ENCODE measurements around the gene EGFL7. TPM values are rescaled to one million over a fixed set of nuclear protein-coding genes. Genes with fewer than 3 reads are reported as not detected.

EGFL7 gene
- total RNA-seq, 5 donors from 2014 or later (not counting 1 experiment from before 2014, with no cell fraction given) = 0.43 to 1.9 (median 1.1) TPM

- Histone ChIP-seq H3K4me1 (ENCODE audit: control insufficient read depth in 1 of 2, extremely low read depth in 1 of 2, insufficient read depth in 2 of 2, low read length in 2 of 2) (peaks cover 3 to 44% of the 10 kb centered on the region in 2 experiments), H3K27ac (ENCODE audit: low read length) (no peak overlapping the region), H3K4me3 (ENCODE audit: control insufficient read depth in 1 of 2, extremely low read depth in 1 of 2, low read length in 1 of 2) (no peak overlapping the region), H3K36me3 (ENCODE audit: control insufficient read depth in 2 of 2, extremely low read depth in 1 of 2, insufficient read depth in 1 of 2, low read length in 1 of 2) (no peaks in the 10 kb centered on the region), H3K27me3 (replicated peaks in 1 of 2; ENCODE audit: control insufficient read depth in 2 of 2, extremely low read depth in 1 of 2, insufficient read depth in 2 of 2, low read length in 1 of 2) (peaks cover 0 to 62% of the 10 kb centered on the region in 2 experiments), H3K9me3 (no peaks in the 10 kb centered on the region)
- Mint-ChIP-seq H3K9me3 (no peaks in the 10 kb centered on the region), H3K4me3 (no peak overlapping the region), H3K27ac (no peak overlapping the region), H3K27me3 (peaks cover 0 to 10% of the 10 kb centered on the region in 2 donors), H3K4me1 (peaks cover 0 to 14% (median 0%) of the 10 kb centered on the region in 3 donors), H3K36me3 (no peaks in the 10 kb centered on the region)
- WGBS (ENCODE audit: insufficient coverage) = 72% methylated on average over 23 of the region's 34 CpGs
- DNase-seq (no peak), ATAC-seq (replicated peaks in 1 of 4) (no peak)
- ChIA-PET CTCF (no interaction called here), POLR2A (no interaction called here)
Measured at GRCh38 chr9:136621019-136621733, 41.5 kb upstream of the EGFL7 start.

GRCh38 chr9:136621734-136622093 lies 41.0 kb upstream of the EGFL7 start:
- no peak overlapping the region for H3K27ac Mint-ChIP-seq
- Histone ChIP-seq H3K4me3 (ENCODE audit: control insufficient read depth in 1 of 2, extremely low read depth in 1 of 2, low read length in 1 of 2) (no peak overlapping the region), H3K4me1 (ENCODE audit: control insufficient read depth in 1 of 2, extremely low read depth in 1 of 2, insufficient read depth in 2 of 2, low read length in 2 of 2) (peaks cover 3 to 44% of the 10 kb centered on the region in 2 experiments), H3K27ac (ENCODE audit: low read length) (no peak overlapping the region), H3K36me3 (ENCODE audit: control insufficient read depth in 2 of 2, extremely low read depth in 1 of 2, insufficient read depth in 1 of 2, low read length in 1 of 2) (no peaks in the 10 kb centered on the region), H3K27me3 (replicated peaks in 1 of 2; ENCODE audit: control insufficient read depth in 2 of 2, extremely low read depth in 1 of 2, insufficient read depth in 2 of 2, low read length in 1 of 2) (peaks cover 0 to 63% of the 10 kb centered on the region in 2 experiments), H3K9me3 (no peaks in the 10 kb centered on the region)
- H3K4me1 Mint-ChIP-seq = peaks cover 0 to 14% (median 0%) of the 10 kb centered on the region in 3 donors
- ATAC-seq (replicated peaks in 1 of 4) (no peak), DNase-seq (no peak)
- no CpG with 5 or more reads among the region's 10 CpGs for WGBS (ENCODE audit: insufficient coverage)
- no peaks in the 10 kb centered on the region for H3K9me3 Mint-ChIP-seq
- no peaks in the 10 kb centered on the region for H3K36me3 Mint-ChIP-seq
- CTCF ChIA-PET = no interaction called here
- no peak overlapping the region for H3K4me3 Mint-ChIP-seq
- POLR2A ChIA-PET = no interaction called here
- peaks cover 0 to 10% of the 10 kb centered on the region in 2 donors for H3K27me3 Mint-ChIP-seq

GRCh38 chr9:136622538-136622948 lies 40.2 kb upstream of the EGFL7 start:
- H3K27me3 ChIP-seq (replicated peaks in 1 of 2; ENCODE audit: control insufficient read depth in 2 of 2, extremely low read depth in 1 of 2, insufficient read depth in 2 of 2, low read length in 1 of 2) = peaks cover 0 to 71% of the 10 kb centered on the region in 2 experiments
- H3K36me3 ChIP-seq (ENCODE audit: control insufficient read depth in 2 of 2, extremely low read depth in 1 of 2, insufficient read depth in 1 of 2, low read length in 1 of 2) = peaks cover 0 to 2% of the 10 kb centered on the region in 2 donors
- H3K36me3 Mint-ChIP-seq = no peaks in the 10 kb centered on the region
- peaks cover 3 to 38% of the 10 kb centered on the region in 2 experiments for H3K4me1 ChIP-seq (ENCODE audit: control insufficient read depth in 1 of 2, extremely low read depth in 1 of 2, insufficient read depth in 2 of 2, low read length in 2 of 2)
- no peak overlapping the region for H3K4me3 Mint-ChIP-seq
- CTCF ChIA-PET = no interaction called here
- 74% methylated on average over 16 of the region's 16 CpGs for WGBS (ENCODE audit: insufficient coverage)
- peaks cover 0 to 12% (median 0%) of the 10 kb centered on the region in 3 donors for H3K4me1 Mint-ChIP-seq
- peaks cover 2 to 13% of the 10 kb centered on the region in 2 donors for H3K27me3 Mint-ChIP-seq
- no peak for ATAC-seq (replicated peaks in 1 of 4)
- no peak overlapping the region for H3K27ac Mint-ChIP-seq
- no peak overlapping the region for H3K27ac ChIP-seq (ENCODE audit: low read length)
- no peak for DNase-seq
- no peaks in the 10 kb centered on the region for H3K9me3 Mint-ChIP-seq
- H3K4me3 ChIP-seq (ENCODE audit: control insufficient read depth in 1 of 2, extremely low read depth in 1 of 2, low read length in 1 of 2) = no peak overlapping the region
- no peaks in the 10 kb centered on the region for H3K9me3 ChIP-seq
- POLR2A ChIA-PET = no interaction called here

GRCh38 chr9:136623016-136623841 lies 39.5 kb upstream of the EGFL7 start:
- Histone ChIP-seq H3K36me3 (ENCODE audit: control insufficient read depth in 2 of 2, extremely low read depth in 1 of 2, insufficient read depth in 1 of 2, low read length in 1 of 2) (peaks cover 0 to 3% of the 10 kb centered on the region in 2 donors), H3K4me1 (ENCODE audit: control insufficient read depth in 1 of 2, extremely low read depth in 1 of 2, insufficient read depth in 2 of 2, low read length in 2 of 2) (peaks cover 0 to 32% of the 10 kb centered on the region in 2 experiments), H3K27ac (ENCODE audit: low read length) (no peak overlapping the region), H3K4me3 (ENCODE audit: control insufficient read depth in 1 of 2, extremely low read depth in 1 of 2, low read length in 1 of 2) (no peak overlapping the region), H3K9me3 (no peaks in the 10 kb centered on the region), H3K27me3 (replicated peaks in 1 of 2; ENCODE audit: control insufficient read depth in 2 of 2, extremely low read depth in 1 of 2, insufficient read depth in 2 of 2, low read length in 1 of 2) (peaks cover 0 to 76% of the 10 kb centered on the region in 2 experiments)
- ChIA-PET CTCF (no interaction called here), POLR2A (no interaction called here)
- no peaks in the 10 kb centered on the region for H3K36me3 Mint-ChIP-seq
- 79% methylated on average over 17 of the region's 19 CpGs for WGBS (ENCODE audit: insufficient coverage)
- peaks cover 4 to 14% of the 10 kb centered on the region in 2 donors for H3K27me3 Mint-ChIP-seq
- H3K4me1 Mint-ChIP-seq = peaks cover 0 to 5% (median 0%) of the 10 kb centered on the region in 3 donors
- H3K9me3 Mint-ChIP-seq = no peaks in the 10 kb centered on the region
- H3K4me3 Mint-ChIP-seq = no peak overlapping the region
- DNase-seq (no peak), ATAC-seq (replicated peaks in 1 of 4) (no peak)
- no peak overlapping the region for H3K27ac Mint-ChIP-seq

- Histone ChIP-seq H3K4me1 (ENCODE audit: control insufficient read depth in 1 of 2, extremely low read depth in 1 of 2, insufficient read depth in 2 of 2, low read length in 2 of 2) (peaks cover 0 to 26% of the 10 kb centered on the region in 2 experiments), H3K36me3 (ENCODE audit: control insufficient read depth in 2 of 2, extremely low read depth in 1 of 2, insufficient read depth in 1 of 2, low read length in 1 of 2) (peaks cover 0 to 3% of the 10 kb centered on the region in 2 donors), H3K9me3 (no peaks in the 10 kb centered on the region), H3K4me3 (ENCODE audit: control insufficient read depth in 1 of 2, extremely low read depth in 1 of 2, low read length in 1 of 2) (no peak overlapping the region), H3K27ac (ENCODE audit: low read length) (no peak overlapping the region), H3K27me3 (replicated peaks in 1 of 2; ENCODE audit: control insufficient read depth in 2 of 2, extremely low read depth in 1 of 2, insufficient read depth in 2 of 2, low read length in 1 of 2) (peaks cover 0 to 79% of the 10 kb centered on the region in 2 experiments)
- no peak for ATAC-seq (replicated peaks in 1 of 4)
- ChIA-PET CTCF (no interaction called here), POLR2A (no interaction called here)
- no peaks in the 10 kb centered on the region for H3K36me3 Mint-ChIP-seq
- 66% methylated on average over 10 of the region's 13 CpGs for WGBS (ENCODE audit: insufficient coverage)
- DNase-seq = no peak
- no peak overlapping the region for H3K4me3 Mint-ChIP-seq
- H3K4me1 Mint-ChIP-seq = peaks cover 0 to 4% (median 0%) of the 10 kb centered on the region in 3 donors
- no peak overlapping the region for H3K27ac Mint-ChIP-seq
- peaks cover 4 to 14% of the 10 kb centered on the region in 2 donors for H3K27me3 Mint-ChIP-seq
- H3K9me3 Mint-ChIP-seq = no peaks in the 10 kb centered on the region
Measured at GRCh38 chr9:136623842-136624183, 38.9 kb upstream of the EGFL7 start.

- Histone ChIP-seq H3K4me3 (ENCODE audit: control insufficient read depth in 1 of 2, extremely low read depth in 1 of 2, low read length in 1 of 2) (no peak overlapping the region), H3K36me3 (ENCODE audit: control insufficient read depth in 2 of 2, extremely low read depth in 1 of 2, insufficient read depth in 1 of 2, low read length in 1 of 2) (peaks cover 0 to 3% of the 10 kb centered on the region in 2 donors), H3K4me1 (ENCODE audit: control insufficient read depth in 1 of 2, extremely low read depth in 1 of 2, insufficient read depth in 2 of 2, low read length in 2 of 2) (peaks cover 0 to 20% of the 10 kb centered on the region in 2 experiments), H3K9me3 (no peaks in the 10 kb centered on the region), H3K27ac (ENCODE audit: low read length) (no peak overlapping the region), H3K27me3 (replicated peaks in 1 of 2; ENCODE audit: control insufficient read depth in 2 of 2, extremely low read depth in 1 of 2, insufficient read depth in 2 of 2, low read length in 1 of 2) (peaks cover 0 to 73% of the 10 kb centered on the region in 2 experiments)
- CTCF ChIA-PET = no interaction called here
- WGBS (ENCODE audit: insufficient coverage) = 83% methylated on average over 16 of the region's 16 CpGs
- POLR2A ChIA-PET = no interaction called here
- H3K27me3 Mint-ChIP-seq = peaks cover 4 to 14% of the 10 kb centered on the region in 2 donors
- H3K9me3 Mint-ChIP-seq = no peaks in the 10 kb centered on the region
- H3K27ac Mint-ChIP-seq = no peak overlapping the region
- DNase-seq = no peak
- no peak overlapping the region for H3K4me3 Mint-ChIP-seq
- no peak for ATAC-seq (replicated peaks in 1 of 4)
- no peaks in the 10 kb centered on the region for H3K36me3 Mint-ChIP-seq
- peaks cover 0 to under 1% (median 0%) of the 10 kb centered on the region in 3 donors for H3K4me1 Mint-ChIP-seq
Measured at GRCh38 chr9:136624184-136624951, 38.3 kb upstream of the EGFL7 start.

All from T-cell (primary cell).